IMR-90 (cell line): Measurements from ENCODE around the gene NPC1. TPM values are rescaled to one million over a fixed set of nuclear protein-coding genes. Genes with fewer than 3 reads are reported as not detected.
A peak's percentile ranks its signal among the peaks of the same experiment; 100 is the strongest.

Experiments
- ATAC-seq: fragments of 200-7000 bp; cut with Tn5 transposase; 2 replicates; pipeline ENCODE4 v1.9.1; 2020; ENCODE audit warnings: low read depth, mild to moderate bottlenecking, moderate library complexity
- BruUV-seq: library from RNA; stranded (reverse); fragments of 400-500 nt; replicated peaks from 2 replicates; lab custom pipeline; 2021; lab: Mats Ljungman, UMichigan
- CTCF ChIA-PET: fragments of 300-600 bp; formaldehyde crosslinking; extraction: SDS; loops from one replicate; lab custom pipeline; 2021; ENCODE audit warnings: antibody characterized with exemption; lab: Yijun Ruan, JAX
- POLR2A ChIA-PET: fragments of 300-600 bp; sonication (Branson Sonifier 250); formaldehyde crosslinking; loops from one replicate; lab custom pipeline; 2022; ENCODE audit warnings: antibody characterized with exemption; ENCODE audit not compliant: unreplicated experiment; lab: Charles Lee
- DNase-seq: peaks from one replicate; pipeline ENCODE4 v3.0.0; 2013
- H2AFZ ChIP-seq: replicated peaks from 2 replicates; pipeline ENCODE3; 2013; ENCODE audit warnings: low read length, mild to moderate bottlenecking; ENCODE audit not compliant: poor library complexity
- H2AK5ac ChIP-seq: 2 replicates; pipeline ENCODE4 v1.6.1; 2013; ENCODE audit warnings: low read depth, low read length, inconsistent platforms
- H2AK9ac ChIP-seq: replicated peaks from 2 replicates; pipeline ENCODE3; 2013; ENCODE audit warnings: mild to moderate bottlenecking, low read depth, low read length, moderate library complexity; ENCODE audit not compliant: poor library complexity
- H2BK120ac ChIP-seq: 2 replicates; pipeline ENCODE4 v1.6.1; 2013; ENCODE audit warnings: low read depth, low read length, inconsistent platforms
- H2BK15ac ChIP-seq: 3 replicates; pipeline ENCODE4 v1.6.1; 2013; ENCODE audit warnings: low read depth, low read length, inconsistent platforms
- H2BK20ac ChIP-seq: 2 replicates; pipeline ENCODE4 v1.6.1; 2013; ENCODE audit warnings: low read depth, mild to moderate bottlenecking, inconsistent platforms, low read length, moderate library complexity
- H2BK5ac ChIP-seq: 2 replicates; pipeline ENCODE4 v1.6.1; 2013; ENCODE audit warnings: mild to moderate bottlenecking, low read depth, low read length, inconsistent platforms; ENCODE audit not compliant: poor library complexity, severe bottlenecking
- H3K14ac ChIP-seq: replicated peaks from 2 replicates; pipeline ENCODE4 v1.6.1; 2013; ENCODE audit warnings: low read depth, low read length, inconsistent platforms
- H3K18ac ChIP-seq: 2 replicates; pipeline ENCODE4 v1.6.1; 2013; ENCODE audit warnings: low read depth, low read length, control low read depth
- H3K23ac ChIP-seq: 2 replicates; pipeline ENCODE4 v1.6.1; 2013; ENCODE audit warnings: low read depth, low read length, inconsistent platforms
- H3K27ac ChIP-seq: 2 replicates; pipeline ENCODE4 v1.5.1; 2013; ENCODE audit warnings: mild to moderate bottlenecking, control low read depth, low read length; ENCODE audit not compliant: insufficient read depth
- H3K27me3 ChIP-seq: 2 replicates; pipeline ENCODE4 v1.6.1; 2013; ENCODE audit warnings: low read length; ENCODE audit not compliant: control insufficient read depth, insufficient read depth
- H3K36me3 ChIP-seq: 2 replicates; pipeline ENCODE4 v1.6.1; 2013; ENCODE audit warnings: low read length, mixed read lengths; ENCODE audit not compliant: control insufficient read depth, insufficient read depth
- H3K4ac ChIP-seq: 2 replicates; pipeline ENCODE4 v1.6.1; 2013; ENCODE audit warnings: low read depth, low read length, inconsistent platforms
- H3K4me1 ChIP-seq: 2 replicates; pipeline ENCODE4 v1.6.1; 2013; ENCODE audit warnings: low read length, mixed read lengths; ENCODE audit not compliant: control insufficient read depth, insufficient read depth
- H3K4me2 ChIP-seq: 2 replicates; pipeline ENCODE4 v1.6.1; 2013; ENCODE audit warnings: low read depth, mild to moderate bottlenecking, control low read depth, low read length, moderate library complexity
- H3K4me3 ChIP-seq: 2 replicates; pipeline ENCODE4 v1.5.1; 2013; ENCODE audit warnings: low read depth, mild to moderate bottlenecking, control low read depth, low read length, moderate library complexity; ENCODE audit not compliant: insufficient read depth
- H3K56ac ChIP-seq: 2 replicates; pipeline ENCODE4 v1.6.1; 2013; ENCODE audit warnings: low read length, inconsistent platforms; ENCODE audit not compliant: insufficient read depth; ENCODE audit errors: extremely low read depth
- H3K79me1 ChIP-seq, 2 experiments: 2 replicates each; pipeline ENCODE4 v1.6.1; 2013; ENCODE audit warnings: low read length in 2 of 2, inconsistent platforms in 1 of 2, low read depth in 1 of 2
- H3K9ac ChIP-seq: 2 replicates; pipeline ENCODE4 v1.6.1; 2013; ENCODE audit warnings: low read depth, low read length, control low read depth
- H3K9me1 ChIP-seq: 2 replicates; pipeline ENCODE4 v1.6.1; 2013; ENCODE audit warnings: low read length, inconsistent platforms; ENCODE audit not compliant: insufficient read depth
- H3K9me3 ChIP-seq: 2 replicates; pipeline ENCODE4 v1.6.1; 2013; ENCODE audit warnings: low read length; ENCODE audit not compliant: control insufficient read depth, insufficient read depth
- H4K20me1 ChIP-seq: 2 replicates; pipeline ENCODE4 v1.6.1; 2013; ENCODE audit warnings: low read length, inconsistent platforms; ENCODE audit not compliant: insufficient read depth
- H4K5ac ChIP-seq: 2 replicates; pipeline ENCODE4 v1.6.1; 2013; ENCODE audit warnings: mild to moderate bottlenecking, low read depth, low read length, control low read depth
- H4K8ac ChIP-seq, 2 experiments: 2 replicates each; pipeline ENCODE4 v1.6.1; 2013; ENCODE audit warnings: low read depth in 2 of 2, low read length in 2 of 2, control low read depth in 1 of 2, inconsistent platforms in 1 of 2
- H4K91ac ChIP-seq: 2 replicates; pipeline ENCODE4 v1.6.1; 2013; ENCODE audit warnings: low read depth, low read length, inconsistent platforms; ENCODE audit not compliant: insufficient read depth
- BHLHE40 ChIP-seq: fragments of 150-350 bp; IDR thresholded peaks from 2 replicates; pipeline ENCODE4 v1.6.1; 2016; ENCODE audit warnings: mild to moderate bottlenecking, low read depth, low read length
- CEBPB ChIP-seq: IDR thresholded peaks from 2 replicates; pipeline ENCODE4 v1.6.1; 2012; ENCODE audit warnings: low read depth, low read length, improper control_type of control experiment
- WGBS, 2 experiments: methylation state at CpG; one replicate each; pipeline versions ENCODE4 v1.1.5 to v1.1.7; 2013; ENCODE audit warnings: missing lambda C conversion rate in 2 of 2; ENCODE audit not compliant: insufficient read length in 1 of 2; ENCODE audit errors: extremely low coverage in 2 of 2; 5-methylcytosine and 5-hydroxymethylcytosine counted together
- dilution Hi-C: fragments of 300-500 bp; cut with HindIII; formaldehyde crosslinking; loops from one replicate; pipeline ENCODE4 v1.14.3; 2018; ENCODE audit warnings: low sequenced_read_pairs; ENCODE audit not compliant: unreplicated experiment
- in situ Hi-C: fragments of 300-500 bp; cut with MboI; formaldehyde crosslinking; loops from 3 replicates; pipeline ENCODE4 v1.14.3; 2019; ENCODE audit warnings: low sequenced_read_pairs, inconsistent platforms, mixed read lengths
- intact Hi-C: fragments of 100-400 bp; cut with micrococcal nuclease; formaldehyde crosslinking; loops from 2 replicates; pipeline ENCODE4 v1.10.0; 2022
- polyA plus RNA-seq, 3 experiments: library from polyadenylated mRNA; depleted of rRNA; stranded (reverse); fragments of >200 nt; gene quantifications; 2 replicates each; pipeline ENCODE4 v1.2.3, GENCODE V29; 2012; ENCODE audit warnings: low replicate concordance in 1 of 3
- total RNA-seq: library from RNA; depleted of rRNA; stranded (reverse); fragments of >200 nt; gene quantifications from 2 replicates; pipeline ENCODE4 v1.2.3, GENCODE V29; 2012

NPC1 gene
- total and polyA plus RNA-seq, 2 of the 4 experiments (the other 2 are of a cell fraction) = 7.5 to 7.9 TPM

DNA sequence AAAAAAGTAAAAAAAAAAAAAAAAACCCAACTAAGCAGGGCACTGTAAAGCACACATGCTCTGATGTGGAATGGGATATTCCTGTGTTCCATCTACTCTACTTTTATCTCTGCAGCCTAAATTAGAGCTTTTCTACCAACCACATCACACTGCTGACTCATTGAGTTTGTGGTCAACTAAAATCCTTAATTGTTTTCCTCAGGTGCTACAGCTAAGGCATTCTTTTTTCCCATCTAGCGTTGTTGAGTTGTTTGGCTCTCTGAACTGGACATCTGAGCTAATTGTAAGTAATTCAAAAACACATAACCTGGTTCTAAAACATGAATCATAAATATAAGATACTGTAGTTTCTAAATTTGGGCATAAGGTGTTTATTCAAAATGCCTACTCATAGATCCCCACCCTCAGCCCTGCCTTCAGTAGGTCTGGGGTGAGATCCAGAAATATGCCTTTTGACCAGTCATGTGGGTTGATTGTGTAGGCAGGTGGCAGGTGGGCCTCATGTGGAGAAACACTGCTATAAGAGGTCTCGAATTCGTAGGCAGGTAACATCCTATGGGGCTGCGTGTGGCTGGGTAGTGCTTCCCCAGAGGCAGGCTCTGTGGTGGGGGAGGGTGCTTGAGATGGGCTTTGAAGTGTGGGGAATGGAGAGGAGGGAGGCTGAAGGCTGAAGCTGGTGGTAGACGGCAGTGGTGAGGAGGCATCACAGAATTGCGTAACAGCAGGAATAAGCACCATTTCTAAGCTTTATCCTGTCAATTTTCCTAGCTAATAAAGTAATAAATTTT, 49.2 kb upstream of the NPC1 start:
- no peaks in the 10 kb centered on the region for H3K36me3 ChIP-seq
- in situ Hi-C loops (no loop called here), intact Hi-C loops (no loop called here), dilution Hi-C loops (no loop called here)
- TF ChIP-seq BHLHE40 (no peak), CEBPB (peak; percentile 92)
- H4K20me1 ChIP-seq = no peaks in the 10 kb centered on the region
- H2BK120ac ChIP-seq = no peak overlapping the region
- H3K9me1 ChIP-seq = peaks cover 3% of the 10 kb centered on the region; the same call in 1 of the 2 replicates
- H3K23ac ChIP-seq = no peak overlapping the region
- DNase-seq (no peak), ATAC-seq (no peak)
- CTCF ChIA-PET = interaction anchor here (1.1 kb wide), 1 partner anchor 54 kb away, joined by 4 read pairs; the partner anchor contains the start of gene LAMA3
- no peaks in the 10 kb centered on the region for H3K9me3 ChIP-seq
- H3K27me3 ChIP-seq = peaks cover 8% of the 10 kb centered on the region; the same call in 1 of the 2 replicates
- WGBS, 2 experiments = 79% methylated on average over 3 of the region's 6 CpGs; no CpG with 5 or more reads in 1 of the 2 experiments
- H2AK9ac ChIP-seq = no peak overlapping the region
- no peak overlapping the region for H2BK15ac ChIP-seq
- H3K56ac ChIP-seq = no peak overlapping the region
- H2AFZ ChIP-seq = no peak overlapping the region
- POLR2A ChIA-PET = no interaction called here
- H2BK20ac ChIP-seq = no peak overlapping the region
- H3K4me1 ChIP-seq = peaks cover 2% of the 10 kb centered on the region; the same call in 1 of the 2 replicates
- H3K4ac ChIP-seq = no peak overlapping the region
- no peak overlapping the region for H4K8ac ChIP-seq
- no peak overlapping the region for H3K9ac ChIP-seq
- no peak overlapping the region for H3K14ac ChIP-seq
- H4K5ac ChIP-seq = no peak overlapping the region
- no peak overlapping the region for H3K4me3 ChIP-seq
- no peak overlapping the region for H3K27ac ChIP-seq
- no peak overlapping the region for H4K91ac ChIP-seq
- no TSS peak for BruUV-seq
- H3K79me1 ChIP-seq = no peaks in the 10 kb centered on the region
- no peak overlapping the region; the same call in 1 of the 2 replicates for H2AK5ac ChIP-seq
- no peak overlapping the region for H3K18ac ChIP-seq
- H2BK5ac ChIP-seq = no peak overlapping the region
- no peak overlapping the region for H3K4me2 ChIP-seq
